ENCODE measurements around the gene FHOD3.
A peak's percentile ranks its signal among the peaks of the same experiment; 100 is the strongest.
"Not testable (repeated sequence)": the region's sequence is repeated elsewhere in the genome, so short reads cannot be mapped to it uniquely, and the experiment has no call there.

Gene FHOD3

DNA sequence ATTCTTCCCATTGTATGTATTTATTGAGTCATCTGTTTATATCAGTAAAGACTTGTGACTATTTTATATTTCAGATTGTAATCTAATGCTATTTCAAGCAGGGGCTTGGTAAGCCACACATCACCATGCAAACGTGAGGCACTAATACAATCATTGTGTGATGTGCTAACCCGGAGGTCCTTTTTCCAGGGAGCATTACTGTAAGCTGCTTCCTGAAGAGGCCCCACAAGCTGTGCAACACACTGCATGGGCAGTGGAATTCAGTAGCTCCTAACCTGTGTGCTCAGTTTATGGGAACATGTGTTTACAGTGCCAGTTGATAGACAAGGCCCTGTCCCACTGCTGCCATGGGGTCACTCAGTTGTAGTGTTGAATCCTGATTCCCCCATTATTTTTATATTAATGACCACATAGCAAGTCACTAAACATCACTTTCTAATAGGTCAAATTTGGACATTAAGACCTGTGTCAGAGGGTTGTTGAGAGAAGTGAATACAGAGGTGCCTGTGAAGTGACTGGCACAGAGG, 162.9 kb downstream of the FHOD3 start:
- no peaks in the 10 kb centered on the region for H3K4me1 ChIP-seq (ENCODE audit: control insufficient read depth, insufficient read depth, low read length)
- no peaks in the 10 kb centered on the region for H3K9me3 ChIP-seq (ENCODE audit: control insufficient read depth, insufficient read depth, low read depth, low read length)
- ChIA-PET POLR2A (interaction anchor here (0.9 kb wide), 1 partner anchor 9 kb away, joined by 3 read pairs; no protein-coding TSS in a partner anchor), CTCF (no interaction called here)
- no peak overlapping the region for H3K4me3 ChIP-seq (ENCODE audit: low read depth, low read length)
- TF ChIP-seq, protein P1, sequence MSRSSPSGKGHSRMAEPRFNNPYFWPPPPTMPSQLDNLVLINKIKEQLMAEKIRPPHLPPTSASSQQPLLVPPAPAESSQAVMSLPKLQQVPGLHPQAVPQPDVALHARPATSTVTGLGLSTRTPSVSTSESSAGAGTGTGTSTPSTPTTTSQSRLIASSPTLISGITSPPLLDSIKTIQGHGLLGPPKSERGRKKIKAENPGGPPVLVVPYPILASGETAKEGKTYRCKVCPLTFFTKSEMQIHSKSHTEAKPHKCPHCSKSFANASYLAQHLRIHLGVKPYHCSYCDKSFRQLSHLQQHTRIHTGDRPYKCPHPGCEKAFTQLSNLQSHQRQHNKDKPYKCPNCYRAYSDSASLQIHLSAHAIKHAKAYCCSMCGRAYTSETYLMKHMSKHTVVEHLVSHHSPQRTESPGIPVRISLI (tag by site-specific recombination; IDR thresholded peaks at IDR 0.05): no peak
- no peak for TF ChIP-seq ZNF239 (tag by site-specific recombination; IDR thresholded peaks at IDR 0.05)
- TF ChIP-seq TCF7L2 (IDR thresholded peaks at IDR 0.05; ENCODE audit: borderline replicate concordance, low read depth, low read length): no peak
- TF ChIP-seq ZNF596 (tag by site-specific recombination; IDR thresholded peaks at IDR 0.05): no peak
- peak; percentile 69; the same call in 1 of the 2 replicates for TF ChIP-seq MZF1 (tag by site-specific recombination; IDR thresholded peaks at IDR 0.05; ENCODE audit: borderline replicate concordance)
- H3K27ac ChIP-seq (ENCODE audit: extremely low read depth, low read depth, low read length): no peak overlapping the region
- no peaks in the 10 kb centered on the region for H3K36me3 ChIP-seq (ENCODE audit: control insufficient read depth in 2 of 2, insufficient read depth in 1 of 2, low read length in 2 of 2)

DNA sequence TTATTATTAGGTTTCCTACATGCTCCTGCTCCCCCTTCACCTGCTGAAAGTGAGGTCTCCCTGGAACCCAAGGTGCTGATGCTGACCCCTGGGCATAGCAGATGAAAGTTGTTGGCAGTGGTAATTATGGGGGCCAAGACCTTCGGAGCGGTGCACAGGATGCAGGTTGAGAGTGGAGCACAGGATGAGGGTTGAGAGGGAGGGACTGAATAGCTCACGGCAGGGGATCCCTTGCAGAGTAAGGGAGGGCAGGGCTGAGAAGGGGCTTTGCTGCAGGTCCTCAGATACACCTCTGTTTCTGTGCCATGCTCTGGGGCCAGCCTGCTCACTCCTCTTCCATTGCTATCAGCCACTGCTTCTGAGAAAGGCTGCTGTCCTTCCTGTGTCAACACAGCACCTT, 163.3 kb downstream of the FHOD3 start:
- Histone ChIP-seq H3K9me3 (ENCODE audit: control insufficient read depth, insufficient read depth, low read depth, low read length) (no peaks in the 10 kb centered on the region), H3K36me3 (ENCODE audit: control insufficient read depth in 2 of 2, insufficient read depth in 1 of 2, low read length in 2 of 2) (no peaks in the 10 kb centered on the region), H3K4me3 (ENCODE audit: low read depth, low read length) (no peak overlapping the region), H3K4me1 (ENCODE audit: control insufficient read depth, insufficient read depth, low read length) (no peaks in the 10 kb centered on the region), H3K27ac (ENCODE audit: extremely low read depth, low read depth, low read length) (no peak overlapping the region)
- ChIA-PET CTCF (interaction anchor here (0.6 kb wide), 1 partner anchor 738 kb away, joined by 3 read pairs; no protein-coding TSS in a partner anchor), POLR2A (interaction anchor here (0.9 kb wide), 1 partner anchor 10 kb away, joined by 3 read pairs; no protein-coding TSS in a partner anchor)
- TF ChIP-seq KLF7 (tag by site-specific recombination; IDR thresholded peaks at IDR 0.05; ENCODE audit: borderline replicate concordance) (no peak), SP2 (tag by site-specific recombination; IDR thresholded peaks at IDR 0.05) (no peak)
- TF ChIP-seq, protein P2, sequence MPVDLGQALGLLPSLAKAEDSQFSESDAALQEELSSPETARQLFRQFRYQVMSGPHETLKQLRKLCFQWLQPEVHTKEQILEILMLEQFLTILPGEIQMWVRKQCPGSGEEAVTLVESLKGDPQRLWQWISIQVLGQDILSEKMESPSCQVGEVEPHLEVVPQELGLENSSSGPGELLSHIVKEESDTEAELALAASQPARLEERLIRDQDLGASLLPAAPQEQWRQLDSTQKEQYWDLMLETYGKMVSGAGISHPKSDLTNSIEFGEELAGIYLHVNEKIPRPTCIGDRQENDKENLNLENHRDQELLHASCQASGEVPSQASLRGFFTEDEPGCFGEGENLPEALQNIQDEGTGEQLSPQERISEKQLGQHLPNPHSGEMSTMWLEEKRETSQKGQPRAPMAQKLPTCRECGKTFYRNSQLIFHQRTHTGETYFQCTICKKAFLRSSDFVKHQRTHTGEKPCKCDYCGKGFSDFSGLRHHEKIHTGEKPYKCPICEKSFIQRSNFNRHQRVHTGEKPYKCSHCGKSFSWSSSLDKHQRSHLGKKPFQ (tag by site-specific recombination; IDR thresholded peaks at IDR 0.05): no peak

DNA sequence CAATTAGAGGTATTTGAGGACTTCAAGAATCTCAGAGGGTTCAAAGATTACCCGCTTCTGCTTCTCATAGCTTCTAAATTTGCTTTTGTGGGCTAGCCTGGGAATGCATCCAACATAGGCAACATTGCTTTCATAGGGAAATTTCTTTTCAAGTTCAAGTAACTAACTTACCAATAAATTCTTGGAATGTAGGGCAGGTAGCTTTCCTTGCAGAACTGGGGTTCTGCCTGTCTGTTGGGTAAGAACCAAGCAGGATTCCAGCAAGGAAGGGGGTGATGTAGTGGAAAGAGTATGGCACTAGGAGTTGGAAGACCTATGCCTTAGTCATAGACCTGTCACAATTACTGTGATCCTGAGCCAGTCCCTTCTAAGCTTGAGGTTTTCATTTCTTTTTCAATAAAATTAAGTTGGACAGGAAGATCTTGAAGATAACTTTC, 164.1 kb downstream of the FHOD3 start:
- Histone ChIP-seq H3K36me3 (ENCODE audit: control insufficient read depth in 2 of 2, insufficient read depth in 1 of 2, low read length in 2 of 2) (no peaks in the 10 kb centered on the region), H3K27ac (ENCODE audit: extremely low read depth, low read depth, low read length) (no peak overlapping the region), H3K4me3 (ENCODE audit: low read depth, low read length) (no peak overlapping the region), H3K9me3 (ENCODE audit: control insufficient read depth, insufficient read depth, low read depth, low read length) (no peaks in the 10 kb centered on the region), H3K4me1 (ENCODE audit: control insufficient read depth, insufficient read depth, low read length) (no peaks in the 10 kb centered on the region)
- POLR2A ChIA-PET: no interaction called here
- CTCF ChIA-PET: interaction anchor here (0.6 kb wide), 2 partner anchors 96 to 739 kb away, joined by 3 read pairs; no protein-coding TSS in a partner anchor
- TF ChIP-seq YY1 (tag by site-specific recombination; IDR thresholded peaks at IDR 0.05) (no peak), ZNF214 (tag by site-specific recombination; IDR thresholded peaks at IDR 0.05; ENCODE audit: borderline replicate concordance) (no peak), ZFP3 (tag by site-specific recombination; IDR thresholded peaks at IDR 0.05; ENCODE audit: low read depth) (no peak), ZNF629 (tag by site-specific recombination; IDR thresholded peaks at IDR 0.05) (no peak), SP2 (tag by site-specific recombination; IDR thresholded peaks at IDR 0.05) (no peak)
- TF ChIP-seq, protein P3, sequence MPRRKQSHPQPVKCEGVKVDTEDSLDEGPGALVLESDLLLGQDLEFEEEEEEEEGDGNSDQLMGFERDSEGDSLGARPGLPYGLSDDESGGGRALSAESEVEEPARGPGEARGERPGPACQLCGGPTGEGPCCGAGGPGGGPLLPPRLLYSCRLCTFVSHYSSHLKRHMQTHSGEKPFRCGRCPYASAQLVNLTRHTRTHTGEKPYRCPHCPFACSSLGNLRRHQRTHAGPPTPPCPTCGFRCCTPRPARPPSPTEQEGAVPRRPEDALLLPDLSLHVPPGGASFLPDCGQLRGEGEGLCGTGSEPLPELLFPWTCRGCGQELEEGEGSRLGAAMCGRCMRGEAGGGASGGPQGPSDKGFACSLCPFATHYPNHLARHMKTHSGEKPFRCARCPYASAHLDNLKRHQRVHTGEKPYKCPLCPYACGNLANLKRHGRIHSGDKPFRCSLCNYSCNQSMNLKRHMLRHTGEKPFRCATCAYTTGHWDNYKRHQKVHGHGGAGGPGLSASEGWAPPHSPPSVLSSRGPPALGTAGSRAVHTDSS (tag by site-specific recombination; IDR thresholded peaks at IDR 0.05): no peak
- TF ChIP-seq, protein P4, sequence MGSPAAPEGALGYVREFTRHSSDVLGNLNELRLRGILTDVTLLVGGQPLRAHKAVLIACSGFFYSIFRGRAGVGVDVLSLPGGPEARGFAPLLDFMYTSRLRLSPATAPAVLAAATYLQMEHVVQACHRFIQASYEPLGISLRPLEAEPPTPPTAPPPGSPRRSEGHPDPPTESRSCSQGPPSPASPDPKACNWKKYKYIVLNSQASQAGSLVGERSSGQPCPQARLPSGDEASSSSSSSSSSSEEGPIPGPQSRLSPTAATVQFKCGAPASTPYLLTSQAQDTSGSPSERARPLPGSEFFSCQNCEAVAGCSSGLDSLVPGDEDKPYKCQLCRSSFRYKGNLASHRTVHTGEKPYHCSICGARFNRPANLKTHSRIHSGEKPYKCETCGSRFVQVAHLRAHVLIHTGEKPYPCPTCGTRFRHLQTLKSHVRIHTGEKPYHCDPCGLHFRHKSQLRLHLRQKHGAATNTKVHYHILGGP (tag by site-specific recombination; IDR thresholded peaks at IDR 0.05): no peak
- TF ChIP-seq, protein P5, sequence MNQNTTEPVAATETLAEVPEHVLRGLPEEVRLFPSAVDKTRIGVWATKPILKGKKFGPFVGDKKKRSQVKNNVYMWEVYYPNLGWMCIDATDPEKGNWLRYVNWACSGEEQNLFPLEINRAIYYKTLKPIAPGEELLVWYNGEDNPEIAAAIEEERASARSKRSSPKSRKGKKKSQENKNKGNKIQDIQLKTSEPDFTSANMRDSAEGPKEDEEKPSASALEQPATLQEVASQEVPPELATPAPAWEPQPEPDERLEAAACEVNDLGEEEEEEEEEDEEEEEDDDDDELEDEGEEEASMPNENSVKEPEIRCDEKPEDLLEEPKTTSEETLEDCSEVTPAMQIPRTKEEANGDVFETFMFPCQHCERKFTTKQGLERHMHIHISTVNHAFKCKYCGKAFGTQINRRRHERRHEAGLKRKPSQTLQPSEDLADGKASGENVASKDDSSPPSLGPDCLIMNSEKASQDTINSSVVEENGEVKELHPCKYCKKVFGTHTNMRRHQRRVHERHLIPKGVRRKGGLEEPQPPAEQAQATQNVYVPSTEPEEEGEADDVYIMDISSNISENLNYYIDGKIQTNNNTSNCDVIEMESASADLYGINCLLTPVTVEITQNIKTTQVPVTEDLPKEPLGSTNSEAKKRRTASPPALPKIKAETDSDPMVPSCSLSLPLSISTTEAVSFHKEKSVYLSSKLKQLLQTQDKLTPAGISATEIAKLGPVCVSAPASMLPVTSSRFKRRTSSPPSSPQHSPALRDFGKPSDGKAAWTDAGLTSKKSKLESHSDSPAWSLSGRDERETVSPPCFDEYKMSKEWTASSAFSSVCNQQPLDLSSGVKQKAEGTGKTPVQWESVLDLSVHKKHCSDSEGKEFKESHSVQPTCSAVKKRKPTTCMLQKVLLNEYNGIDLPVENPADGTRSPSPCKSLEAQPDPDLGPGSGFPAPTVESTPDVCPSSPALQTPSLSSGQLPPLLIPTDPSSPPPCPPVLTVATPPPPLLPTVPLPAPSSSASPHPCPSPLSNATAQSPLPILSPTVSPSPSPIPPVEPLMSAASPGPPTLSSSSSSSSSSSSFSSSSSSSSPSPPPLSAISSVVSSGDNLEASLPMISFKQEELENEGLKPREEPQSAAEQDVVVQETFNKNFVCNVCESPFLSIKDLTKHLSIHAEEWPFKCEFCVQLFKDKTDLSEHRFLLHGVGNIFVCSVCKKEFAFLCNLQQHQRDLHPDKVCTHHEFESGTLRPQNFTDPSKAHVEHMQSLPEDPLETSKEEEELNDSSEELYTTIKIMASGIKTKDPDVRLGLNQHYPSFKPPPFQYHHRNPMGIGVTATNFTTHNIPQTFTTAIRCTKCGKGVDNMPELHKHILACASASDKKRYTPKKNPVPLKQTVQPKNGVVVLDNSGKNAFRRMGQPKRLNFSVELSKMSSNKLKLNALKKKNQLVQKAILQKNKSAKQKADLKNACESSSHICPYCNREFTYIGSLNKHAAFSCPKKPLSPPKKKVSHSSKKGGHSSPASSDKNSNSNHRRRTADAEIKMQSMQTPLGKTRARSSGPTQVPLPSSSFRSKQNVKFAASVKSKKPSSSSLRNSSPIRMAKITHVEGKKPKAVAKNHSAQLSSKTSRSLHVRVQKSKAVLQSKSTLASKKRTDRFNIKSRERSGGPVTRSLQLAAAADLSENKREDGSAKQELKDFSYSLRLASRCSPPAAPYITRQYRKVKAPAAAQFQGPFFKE (tag by site-specific recombination; IDR thresholded peaks at IDR 0.05; ENCODE audit: borderline replicate concordance): no peak

DNA sequence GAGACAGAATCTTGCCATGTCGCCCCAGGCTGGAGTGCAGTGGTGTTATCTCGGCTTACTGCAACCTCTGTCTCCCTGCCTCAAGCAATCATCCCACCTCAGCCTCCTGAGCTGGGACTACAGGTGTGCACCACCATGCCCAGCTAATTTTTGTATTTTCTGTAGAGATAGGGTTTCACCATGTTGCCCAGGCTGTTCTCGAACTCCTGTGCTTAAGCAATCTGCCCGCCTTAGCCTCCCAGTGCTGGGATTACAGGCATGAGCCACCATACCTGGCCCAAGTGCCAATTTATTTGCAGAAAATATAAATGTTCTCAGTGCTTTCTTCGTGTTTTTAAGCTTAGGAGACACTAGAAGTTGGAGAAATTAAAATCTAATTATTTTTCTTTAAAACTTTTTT, 166.0 kb downstream of the FHOD3 start:
- CTCF ChIA-PET: interaction anchor here (0.7 kb wide), 1 partner anchor 165 kb away, joined by 3 read pairs; no protein-coding TSS in a partner anchor
- not testable (repeated sequence) for H3K4me3 ChIP-seq (ENCODE audit: low read depth, low read length)

More for the DNA sequence above, 166.0 kb downstream of the FHOD3 start:
- H3K27ac ChIP-seq (ENCODE audit: extremely low read depth, low read depth, low read length); H3K36me3 ChIP-seq (ENCODE audit: control insufficient read depth in 2 of 2, insufficient read depth in 1 of 2, low read length in 2 of 2); H3K4me1 ChIP-seq (ENCODE audit: control insufficient read depth, insufficient read depth, low read length); H3K9me3 ChIP-seq (ENCODE audit: control insufficient read depth, insufficient read depth, low read depth, low read length); POLR2A ChIA-PET: not testable (repeated sequence)
